Mesodermal cell (in vitro differentiated cells): ENCODE measurements around the gene CEP112.

Experiments
- H3K27ac ChIP-seq: 2 replicates; pipeline ENCODE4 v1.7.0; 2013; ENCODE audit warnings: mild to moderate bottlenecking, low read depth, low read length, moderate library complexity; ENCODE audit not compliant: severe bottlenecking
- H3K36me3 ChIP-seq: 2 replicates; pipeline ENCODE4 v1.7.1; 2013; ENCODE audit warnings: mild to moderate bottlenecking, low read length, moderate library complexity; ENCODE audit not compliant: control insufficient read depth, insufficient read depth
- H3K4me1 ChIP-seq: one replicate; pipeline ENCODE4 v1.7.1; 2013; ENCODE audit warnings: mild to moderate bottlenecking, low read length; ENCODE audit not compliant: insufficient read depth, control insufficient read depth, poor library complexity, severe bottlenecking
- H3K4me3 ChIP-seq: 2 replicates; pipeline ENCODE4 v1.7.0; 2013; ENCODE audit warnings: low read length, control low read depth, mild to moderate bottlenecking; ENCODE audit not compliant: insufficient read depth, poor library complexity, severe bottlenecking; ENCODE audit errors: extremely low read depth
- H3K9me3 ChIP-seq: 2 replicates; pipeline ENCODE4 v1.7.1; 2013; ENCODE audit warnings: mild to moderate bottlenecking, low read length, moderate library complexity; ENCODE audit not compliant: control insufficient read depth
- WGBS, 2 experiments: methylation state at CpG; one replicate each; pipeline ENCODE4 v1.1.5; 2013; ENCODE audit warnings: missing lambda C conversion rate in 2 of 2; ENCODE audit not compliant: insufficient coverage in 2 of 2; 5-methylcytosine and 5-hydroxymethylcytosine counted together

Gene CEP112

GRCh38 chr17:65659512-65659911, 532.4 kb downstream of the CEP112 start:
- Histone ChIP-seq H3K9me3 (no peaks in the 10 kb centered on the region), H3K4me3 (no peak overlapping the region), H3K27ac (no peak overlapping the region), H3K4me1 (peaks cover 9% of the 10 kb centered on the region), H3K36me3 (no peaks in the 10 kb centered on the region)
- 100% methylated on average over 2 of the region's 4 CpGs; no CpG with 5 or more reads in 1 of the 2 experiments for WGBS, 2 experiments

GRCh38 chr17:65657251-65657828, 534.6 kb downstream of the CEP112 start:
- no peak overlapping the region for H3K4me3 ChIP-seq
- H3K4me1 ChIP-seq, result peaks cover 9% of the 10 kb centered on the region
- no peak overlapping the region for H3K27ac ChIP-seq
- 73 to 74% methylated on average over 2 of the region's 2 CpGs for WGBS, 2 experiments
- H3K9me3 ChIP-seq, result no peaks in the 10 kb centered on the region
- no peaks in the 10 kb centered on the region for H3K36me3 ChIP-seq

GRCh38 chr17:65656390-65657250, 535.3 kb downstream of the CEP112 start:
- WGBS, 2 experiments, result 63 to 76% methylated on average over 2 to 4 of the region's 7 CpGs
- Histone ChIP-seq H3K4me1 (peaks cover 9% of the 10 kb centered on the region), H3K27ac (no peak overlapping the region), H3K36me3 (no peaks in the 10 kb centered on the region), H3K9me3 (no peaks in the 10 kb centered on the region), H3K4me3 (no peak overlapping the region)

DNA sequence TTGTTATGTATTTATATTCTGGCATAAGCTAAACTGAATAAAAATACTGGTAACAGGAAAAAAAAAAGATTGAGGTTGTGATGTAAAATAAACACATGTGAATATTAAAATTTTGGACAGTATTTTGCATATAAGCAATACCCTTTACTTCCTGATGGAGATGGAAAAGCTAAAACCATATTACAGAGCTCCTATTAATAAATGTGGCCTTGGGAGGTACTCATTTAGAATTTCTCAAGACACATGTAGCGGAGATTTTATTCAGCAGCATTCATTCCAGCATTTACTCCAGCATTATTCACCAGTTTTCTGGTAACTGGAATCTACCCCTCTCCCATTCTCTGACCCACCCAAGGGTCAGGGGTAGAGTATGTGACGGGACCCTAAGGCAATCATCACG, 536.2 kb downstream of the CEP112 start:
- H3K36me3 ChIP-seq, result no peaks in the 10 kb centered on the region
- 100% methylated on average over 2 of the region's 3 CpGs; no CpG with 5 or more reads in 1 of the 2 experiments for WGBS, 2 experiments
- H3K4me3 ChIP-seq, result no peak overlapping the region
- H3K9me3 ChIP-seq, result no peaks in the 10 kb centered on the region
- peaks cover 9% of the 10 kb centered on the region for H3K4me1 ChIP-seq
- no peak overlapping the region for H3K27ac ChIP-seq

GRCh38 chr17:65644545-65644944, 547.4 kb downstream of the CEP112 start:
- H3K36me3 ChIP-seq, result no peaks in the 10 kb centered on the region
- no peaks in the 10 kb centered on the region for H3K4me1 ChIP-seq
- no CpG with 5 or more reads among the region's 1 CpG for WGBS, 2 experiments
- no peak overlapping the region for H3K4me3 ChIP-seq
- H3K27ac ChIP-seq, result no peak overlapping the region
- H3K9me3 ChIP-seq, result peaks cover 15% of the 10 kb centered on the region

- H3K9me3 ChIP-seq, result peaks cover 7% of the 10 kb centered on the region
- H3K27ac ChIP-seq, result no peak overlapping the region
- no peaks in the 10 kb centered on the region for H3K36me3 ChIP-seq
- H3K4me1 ChIP-seq, result no peaks in the 10 kb centered on the region
- 89 to 93% methylated on average over 7 to 8 of the region's 9 CpGs for WGBS, 2 experiments
- no peak overlapping the region for H3K4me3 ChIP-seq
Observed at GRCh38 chr17:65638221-65638975, 553.5 kb downstream of the CEP112 start.

GRCh38 chr17:65637786-65638185, 554.1 kb downstream of the CEP112 start:
- H3K36me3 ChIP-seq, result no peaks in the 10 kb centered on the region
- no peak overlapping the region for H3K4me3 ChIP-seq
- no peaks in the 10 kb centered on the region for H3K4me1 ChIP-seq
- H3K9me3 ChIP-seq, result peaks cover 7% of the 10 kb centered on the region
- H3K27ac ChIP-seq, result no peak overlapping the region
- WGBS, 2 experiments, result 89 to 97% methylated on average over 2 to 3 of the region's 3 CpGs

- no peak overlapping the region for H3K27ac ChIP-seq
- no peaks in the 10 kb centered on the region for H3K9me3 ChIP-seq
- H3K36me3 ChIP-seq, result no peaks in the 10 kb centered on the region
- 40 to 100% methylated on average over 1 to 2 of the region's 3 CpGs for WGBS, 2 experiments
- H3K4me3 ChIP-seq, result no peak overlapping the region
- H3K4me1 ChIP-seq, result no peaks in the 10 kb centered on the region
Observed at GRCh38 chr17:65634533-65634932, 557.4 kb downstream of the CEP112 start.

- no peak overlapping the region for H3K27ac ChIP-seq
Observed at GRCh38 chr17:65633988-65634387, 557.9 kb downstream of the CEP112 start.

DNA sequence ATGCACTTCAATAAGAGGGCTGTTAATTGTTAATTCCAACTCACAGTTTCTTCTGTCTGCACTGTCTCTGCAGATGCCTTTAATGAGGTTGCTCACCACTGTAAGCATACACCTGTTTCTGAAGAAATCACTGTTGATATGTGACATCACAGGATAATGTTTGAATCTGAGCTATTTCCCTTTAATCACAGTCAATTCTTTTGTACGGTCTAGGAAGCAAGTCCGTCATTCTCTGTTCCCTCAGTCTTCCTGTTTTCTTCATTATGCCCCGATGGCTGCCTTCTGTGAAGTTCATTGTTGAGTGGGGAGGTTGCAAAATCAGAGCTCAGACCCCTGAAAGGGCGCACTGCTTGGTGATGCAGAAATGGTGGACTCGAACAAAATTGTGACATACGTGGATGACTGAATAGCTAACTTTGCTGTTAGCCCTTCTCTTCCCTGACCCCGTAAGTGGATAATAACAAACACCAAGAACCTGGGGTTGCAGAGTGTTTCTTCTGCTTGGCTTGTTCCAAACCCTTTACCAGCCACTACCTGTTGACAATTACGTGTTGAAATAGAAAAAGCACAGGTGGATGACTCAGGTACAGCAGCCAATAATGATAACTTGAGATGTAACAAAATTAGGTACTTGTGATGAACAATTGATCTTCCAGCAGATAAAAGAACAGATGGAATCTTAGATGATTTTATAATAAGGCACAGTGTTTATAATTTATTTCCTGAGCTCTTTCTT, 558.6 kb downstream of the CEP112 start:
- Histone ChIP-seq H3K4me3 (no peak overlapping the region), H3K36me3 (no peaks in the 10 kb centered on the region), H3K27ac (no peak overlapping the region)

More at GRCh38 chr17:65633988-65634387, 557.9 kb downstream of the CEP112 start:
- Histone ChIP-seq H3K4me1 (no peaks in the 10 kb centered on the region), H3K9me3 (no peaks in the 10 kb centered on the region), H3K4me3 (no peak overlapping the region), H3K36me3 (no peaks in the 10 kb centered on the region)

More for the DNA sequence above, 558.6 kb downstream of the CEP112 start:
- Histone ChIP-seq H3K9me3 (no peaks in the 10 kb centered on the region), H3K4me1 (peaks cover 4% of the 10 kb centered on the region)
- WGBS, 2 experiments, result 90 to 91% methylated on average over 3 to 7 of the region's 8 CpGs
